Stimulated activated CD4-positive, alpha-beta T cell treated with anti-CD3 and anti-CD28 coated beads, Interleukin-15, amount 100 ng/mL, for 1 hour (primary cell): Measurements from ENCODE around the gene ZBTB17.
"Not testable (repeated sequence)": the region's sequence is repeated elsewhere in the genome, so short reads cannot be mapped to it uniquely, and the experiment has no call there.

Source experiments
- DNase-seq, 2 donors: peaks; one replicate each; pipeline ENCODE4 v3.0.0-alpha.2; 2020; ENCODE audit warnings: low read depth in 1 of 2, low spot score in 1 of 2

Gene ZBTB17

DNA sequence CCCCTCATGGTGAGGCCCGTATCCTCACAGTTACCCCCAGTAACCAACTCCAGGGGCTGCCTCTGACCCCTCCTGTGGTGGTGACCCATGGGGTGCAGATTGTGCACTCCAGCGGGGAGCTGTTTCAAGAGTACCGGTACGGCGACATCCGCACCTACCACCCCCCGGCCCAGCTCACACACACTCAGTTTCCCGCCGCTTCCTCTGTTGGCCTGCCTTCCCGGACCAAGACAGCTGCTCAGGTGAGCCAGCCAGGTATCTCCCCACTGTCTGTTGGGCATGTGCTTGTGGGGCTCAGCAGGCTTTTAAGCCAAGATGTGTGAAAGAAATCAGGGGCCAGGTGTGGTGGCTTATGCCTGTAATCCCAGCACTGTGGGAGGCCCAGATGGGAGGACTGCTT lies 39.9 kb downstream of the ZBTB17 start:
- no peak for DNase-seq

DNA sequence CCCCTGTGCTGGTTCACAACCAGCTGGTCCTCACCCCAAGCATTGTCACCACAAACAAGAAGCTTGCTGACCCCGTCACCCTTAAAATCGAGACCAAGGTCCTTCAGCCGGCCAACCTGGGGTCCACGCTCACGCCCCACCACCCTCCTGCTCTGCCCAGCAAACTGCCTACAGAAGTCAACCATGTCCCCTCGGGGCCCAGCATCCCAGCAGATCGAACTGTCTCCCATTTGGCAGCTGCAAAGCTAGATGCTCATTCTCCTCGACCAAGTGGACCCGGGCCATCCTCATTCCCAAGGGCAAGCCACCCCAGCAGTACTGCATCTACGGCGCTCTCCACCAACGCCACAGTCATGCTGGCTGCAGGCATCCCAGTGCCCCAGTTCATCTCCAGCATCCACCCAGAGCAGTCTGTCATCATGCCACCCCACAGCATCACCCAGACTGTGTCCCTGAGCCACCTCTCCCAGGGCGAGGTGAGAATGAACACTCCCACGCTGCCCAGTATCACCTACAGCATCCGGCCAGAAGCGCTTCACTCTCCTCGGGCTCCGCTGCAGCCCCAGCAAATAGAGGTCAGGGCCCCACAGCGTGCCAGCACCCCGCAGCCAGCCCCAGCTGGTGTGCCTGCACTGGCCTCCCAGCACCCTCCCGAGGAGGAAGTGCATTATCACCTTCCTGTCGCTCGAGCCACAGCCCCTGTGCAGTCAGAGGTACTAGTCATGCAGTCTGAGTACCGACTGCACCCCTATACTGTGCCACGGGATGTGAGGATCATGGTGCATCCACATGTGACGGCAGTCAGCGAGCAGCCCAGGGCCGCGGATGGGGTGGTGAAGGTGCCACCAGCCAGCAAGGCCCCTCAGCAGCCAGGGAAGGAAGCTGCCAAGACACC lies 40.6 kb downstream of the ZBTB17 start:
- DNase-seq, result no peak

DNA sequence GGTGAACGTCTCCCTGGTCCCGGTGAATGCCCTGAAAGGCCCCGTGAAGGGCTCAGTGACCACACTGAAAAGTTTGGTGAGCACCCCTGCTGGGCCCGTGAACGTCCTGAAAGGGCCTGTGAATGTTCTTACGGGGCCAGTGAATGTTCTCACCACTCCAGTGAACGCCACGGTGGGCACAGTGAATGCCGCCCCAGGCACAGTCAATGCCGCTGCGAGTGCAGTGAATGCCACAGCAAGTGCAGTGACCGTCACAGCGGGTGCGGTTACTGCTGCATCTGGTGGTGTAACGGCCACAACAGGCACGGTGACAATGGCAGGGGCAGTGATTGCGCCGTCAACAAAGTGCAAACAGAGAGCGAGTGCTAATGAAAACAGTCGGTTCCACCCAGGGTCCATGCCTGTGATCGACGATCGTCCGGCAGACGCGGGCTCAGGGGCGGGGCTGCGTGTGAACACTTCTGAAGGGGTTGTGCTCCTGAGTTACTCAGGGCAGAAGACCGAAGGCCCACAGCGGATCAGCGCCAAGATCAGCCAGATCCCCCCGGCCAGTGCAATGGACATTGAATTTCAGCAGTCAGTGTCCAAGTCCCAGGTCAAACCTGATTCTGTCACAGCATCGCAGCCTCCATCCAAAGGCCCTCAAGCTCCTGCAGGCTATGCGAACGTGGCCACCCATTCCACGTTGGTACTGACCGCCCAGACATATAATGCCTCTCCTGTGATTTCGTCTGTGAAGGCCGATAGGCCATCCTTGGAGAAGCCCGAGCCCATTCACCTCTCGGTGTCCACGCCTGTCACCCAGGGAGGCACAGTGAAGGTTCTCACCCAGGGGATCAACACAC lies 41.5 kb downstream of the ZBTB17 start:
- DNase-seq, result no peak

DNA sequence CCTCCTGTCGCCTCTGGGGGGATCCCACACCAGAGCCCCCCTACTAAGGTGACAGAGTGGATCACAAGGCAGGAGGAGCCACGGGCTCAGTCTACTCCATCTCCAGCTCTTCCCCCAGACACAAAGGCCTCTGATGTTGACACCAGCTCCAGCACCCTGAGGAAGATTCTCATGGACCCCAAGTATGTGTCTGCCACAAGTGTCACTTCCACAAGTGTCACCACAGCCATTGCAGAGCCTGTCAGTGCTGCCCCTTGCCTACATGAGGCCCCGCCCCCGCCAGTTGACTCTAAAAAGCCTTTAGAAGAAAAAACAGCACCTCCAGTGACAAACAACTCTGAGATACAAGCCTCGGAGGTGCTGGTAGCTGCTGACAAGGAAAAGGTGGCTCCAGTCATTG lies 42.2 kb downstream of the ZBTB17 start:
- no peak for DNase-seq

DNA sequence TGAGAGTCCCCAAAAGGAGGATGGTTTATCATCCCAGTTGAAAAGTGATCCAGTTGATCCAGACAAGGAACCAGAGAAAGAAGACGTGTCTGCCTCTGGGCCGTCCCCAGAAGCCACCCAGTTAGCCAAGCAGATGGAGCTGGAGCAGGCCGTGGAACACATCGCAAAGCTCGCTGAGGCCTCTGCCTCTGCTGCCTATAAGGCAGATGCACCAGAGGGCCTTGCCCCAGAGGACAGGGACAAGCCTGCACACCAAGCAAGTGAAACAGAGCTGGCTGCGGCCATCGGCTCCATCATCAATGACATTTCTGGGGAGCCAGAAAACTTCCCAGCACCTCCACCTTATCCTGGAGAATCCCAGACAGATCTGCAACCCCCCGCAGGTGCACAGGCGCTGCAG lies 43.3 kb downstream of the ZBTB17 start:
- DNase-seq, result no peak

DNA sequence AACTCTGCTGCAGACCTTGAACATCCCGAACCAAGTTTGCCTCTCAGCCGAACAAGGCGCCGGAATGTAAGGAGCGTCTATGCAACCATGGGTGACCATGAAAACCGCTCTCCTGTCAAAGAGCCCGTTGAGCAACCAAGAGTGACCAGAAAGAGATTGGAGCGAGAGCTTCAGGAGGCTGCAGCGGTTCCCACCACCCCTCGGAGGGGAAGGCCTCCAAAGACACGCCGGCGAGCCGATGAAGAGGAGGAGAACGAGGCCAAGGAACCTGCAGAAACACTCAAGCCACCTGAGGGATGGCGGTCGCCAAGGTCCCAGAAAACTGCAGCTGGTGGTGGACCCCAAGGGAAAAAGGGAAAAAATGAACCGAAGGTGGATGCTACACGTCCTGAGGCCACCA lies 44.0 kb downstream of the ZBTB17 start:
- no peak for DNase-seq

DNA sequence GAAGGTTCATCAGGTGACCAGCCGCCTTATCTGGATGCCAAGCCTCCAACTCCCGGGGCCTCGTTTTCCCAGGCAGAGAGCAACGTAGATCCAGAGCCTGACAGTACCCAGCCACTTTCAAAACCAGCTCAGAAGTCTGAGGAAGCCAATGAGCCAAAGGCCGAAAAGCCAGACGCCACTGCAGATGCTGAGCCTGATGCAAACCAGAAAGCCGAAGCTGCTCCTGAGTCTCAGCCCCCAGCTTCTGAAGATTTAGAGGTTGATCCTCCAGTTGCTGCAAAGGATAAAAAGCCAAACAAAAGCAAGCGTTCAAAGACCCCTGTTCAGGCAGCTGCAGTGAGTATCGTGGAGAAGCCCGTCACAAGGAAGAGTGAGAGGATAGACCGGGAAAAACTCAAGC lies 44.5 kb downstream of the ZBTB17 start:
- DNase-seq, result no peak

DNA sequence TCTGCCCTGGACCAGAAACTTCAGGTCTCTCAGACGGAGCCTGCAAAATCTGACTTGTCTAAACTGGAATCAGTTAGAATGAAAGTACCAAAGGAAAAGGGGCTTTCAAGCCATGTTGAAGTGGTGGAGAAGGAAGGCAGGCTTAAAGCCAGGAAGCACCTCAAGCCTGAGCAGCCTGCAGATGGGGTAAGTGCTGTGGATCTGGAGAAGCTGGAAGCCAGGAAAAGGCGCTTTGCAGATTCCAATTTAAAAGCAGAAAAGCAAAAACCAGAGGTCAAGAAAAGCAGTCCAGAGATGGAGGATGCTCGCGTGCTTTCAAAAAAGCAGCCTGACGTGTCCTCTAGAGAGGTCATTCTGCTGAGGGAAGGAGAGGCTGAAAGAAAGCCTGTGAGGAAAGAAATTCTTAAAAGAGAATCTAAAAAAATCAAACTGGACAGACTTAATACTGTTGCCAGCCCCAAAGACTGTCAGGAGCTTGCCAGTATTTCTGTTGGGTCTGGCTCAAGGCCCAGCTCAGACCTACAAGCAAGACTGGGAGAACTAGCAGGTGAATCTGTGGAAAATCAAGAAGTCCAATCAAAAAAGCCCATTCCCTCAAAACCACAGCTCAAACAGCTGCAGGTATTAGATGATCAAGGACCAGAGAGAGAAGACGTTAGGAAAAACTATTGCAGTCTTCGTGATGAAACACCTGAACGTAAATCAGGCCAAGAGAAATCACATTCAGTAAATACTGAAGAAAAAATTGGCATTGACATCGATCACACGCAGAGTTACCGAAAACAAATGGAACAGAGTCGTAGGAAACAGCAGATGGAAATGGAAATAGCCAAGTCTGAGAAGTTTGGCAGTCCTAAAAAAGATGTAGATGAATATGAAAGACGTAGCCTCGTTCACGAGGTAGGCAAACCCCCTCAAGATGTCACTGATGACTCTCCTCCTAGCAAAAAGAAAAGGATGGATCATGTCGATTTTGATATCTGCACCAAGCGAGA lies 46.6 kb downstream of the ZBTB17 start:
- DNase-seq, result no peak

DNA sequence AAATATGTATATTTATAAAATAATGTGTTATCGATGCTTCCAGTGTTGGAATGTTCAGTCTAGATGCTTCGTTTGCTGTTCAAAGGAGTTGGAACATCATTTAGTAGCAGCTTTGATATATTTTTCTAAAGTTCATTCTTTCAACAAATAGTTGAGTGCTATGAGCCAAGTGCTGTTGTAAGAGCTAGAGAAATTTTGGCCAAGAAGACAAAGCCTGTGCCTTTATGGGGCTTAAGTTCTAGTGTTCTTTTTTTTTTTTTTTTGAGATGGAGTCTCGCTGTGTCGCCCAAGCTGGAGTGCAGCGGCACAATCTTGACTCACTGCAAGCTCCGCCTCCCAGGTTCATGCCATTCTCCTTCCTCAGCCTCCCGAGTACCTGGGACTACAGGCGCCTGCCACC lies 49.5 kb downstream of the ZBTB17 start:
- DNase-seq, result not testable (repeated sequence)

DNA sequence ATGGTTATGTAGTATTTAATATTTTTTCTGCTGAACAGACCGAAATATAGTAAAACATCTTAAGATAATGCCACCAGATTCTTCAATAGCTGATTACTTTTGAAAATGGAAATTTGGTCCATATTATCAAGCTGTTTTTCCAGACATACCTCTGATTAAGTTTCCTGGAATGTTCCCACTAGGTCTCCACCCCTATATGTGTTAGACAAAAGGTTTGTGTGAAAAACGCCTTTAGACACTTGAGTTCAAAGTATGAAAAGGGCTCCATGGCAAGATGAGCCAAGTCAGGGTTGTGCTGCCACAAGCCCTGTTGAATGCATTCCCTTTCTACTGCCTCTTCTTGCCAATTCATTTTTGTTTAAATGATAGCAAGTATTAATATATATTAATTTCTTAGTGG lies 52.7 kb downstream of the ZBTB17 start:
- DNase-seq, result no peak

DNA sequence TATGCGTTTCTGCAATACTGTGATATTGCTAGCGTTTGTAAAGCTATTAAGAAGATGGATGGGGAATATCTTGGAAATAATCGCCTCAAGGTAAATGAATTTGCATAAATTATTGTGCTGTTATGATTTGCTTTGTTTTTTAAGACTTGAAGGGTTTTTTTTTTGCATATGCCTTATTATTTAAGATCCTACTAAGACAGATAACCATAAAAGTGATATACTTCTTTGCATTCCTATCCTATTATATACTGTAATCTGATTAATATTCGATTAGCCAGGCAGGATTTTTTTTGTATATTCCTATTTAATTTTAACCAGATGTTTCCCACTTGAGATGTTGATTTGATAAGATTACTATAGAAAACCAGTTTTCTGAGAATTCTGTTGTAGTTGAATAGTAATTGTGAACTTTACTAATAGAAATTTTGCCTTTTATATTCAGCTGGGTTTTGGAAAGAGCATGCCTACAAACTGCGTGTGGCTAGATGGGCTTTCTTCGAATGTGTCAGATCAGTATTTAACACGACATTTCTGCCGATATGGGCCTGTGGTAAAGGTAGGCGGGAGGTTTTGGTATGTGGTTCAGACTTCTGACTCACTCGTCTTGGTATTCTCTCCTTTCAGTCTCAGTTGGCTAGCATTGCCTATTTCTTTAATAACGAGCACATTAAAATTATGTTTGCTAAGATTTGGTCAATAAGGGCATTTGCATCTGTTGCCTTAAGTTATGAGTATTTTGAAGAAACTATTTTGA lies 56.8 kb downstream of the ZBTB17 start:
- peak in 1 of 2 donors; percentile 25 for DNase-seq

DNA sequence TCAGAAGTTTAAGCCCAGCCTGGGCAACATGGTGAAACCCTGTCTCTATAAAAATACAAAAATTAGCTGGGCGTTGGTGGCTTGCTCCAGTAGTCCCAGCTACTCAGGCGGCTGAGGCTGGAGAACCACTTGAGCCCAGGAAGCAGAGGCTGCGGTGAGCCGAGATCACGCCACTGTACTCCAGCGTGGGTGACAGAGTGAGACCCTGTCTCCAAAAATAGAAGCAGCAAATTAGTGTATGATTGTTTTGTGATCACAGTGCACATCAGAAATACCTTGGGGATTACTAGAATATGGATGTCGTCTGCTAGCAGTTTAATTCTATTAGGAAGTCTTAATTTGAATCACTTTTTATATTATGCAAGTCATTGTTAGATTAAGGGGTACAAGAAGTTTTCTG lies 59.0 kb downstream of the ZBTB17 start:
- DNase-seq, result no peak

DNA sequence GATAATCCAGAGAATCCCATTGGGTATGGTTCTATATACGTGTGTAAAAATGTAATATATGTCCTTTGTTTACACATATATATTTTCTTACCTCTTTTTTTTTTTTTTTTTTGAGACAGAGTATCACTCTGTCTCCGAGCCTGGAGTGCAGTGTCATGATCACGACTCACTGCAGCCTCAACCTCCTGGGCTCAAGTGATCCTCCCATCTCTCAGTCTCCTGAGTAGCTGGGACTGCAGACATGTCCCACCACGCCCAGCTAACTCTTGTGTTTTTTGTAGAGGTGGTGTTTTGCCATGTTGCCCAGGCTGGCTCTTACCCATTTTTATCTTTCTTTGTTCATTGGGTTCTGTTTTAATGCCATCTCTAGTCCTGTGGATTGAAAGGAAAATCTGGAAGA lies 59.5 kb downstream of the ZBTB17 start:
- DNase-seq, result no peak

DNA sequence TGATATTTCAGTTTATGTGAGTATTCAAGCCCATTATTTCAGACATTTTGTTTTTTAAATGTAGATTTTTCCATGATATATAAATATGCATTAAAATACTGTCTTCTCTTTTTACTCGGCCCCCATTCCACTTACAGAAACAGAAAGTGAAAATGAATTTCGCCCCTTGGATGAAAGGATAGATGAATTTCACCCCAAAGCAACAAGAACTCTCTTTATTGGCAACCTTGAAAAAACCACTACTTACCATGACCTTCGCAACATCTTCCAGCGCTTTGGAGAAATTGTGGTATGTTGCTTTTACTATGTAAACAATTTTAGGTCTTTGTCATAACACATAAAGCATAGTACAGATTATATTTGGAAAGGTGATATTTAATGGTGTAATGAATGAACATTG lies 59.9 kb downstream of the ZBTB17 start:
- no peak for DNase-seq

DNA sequence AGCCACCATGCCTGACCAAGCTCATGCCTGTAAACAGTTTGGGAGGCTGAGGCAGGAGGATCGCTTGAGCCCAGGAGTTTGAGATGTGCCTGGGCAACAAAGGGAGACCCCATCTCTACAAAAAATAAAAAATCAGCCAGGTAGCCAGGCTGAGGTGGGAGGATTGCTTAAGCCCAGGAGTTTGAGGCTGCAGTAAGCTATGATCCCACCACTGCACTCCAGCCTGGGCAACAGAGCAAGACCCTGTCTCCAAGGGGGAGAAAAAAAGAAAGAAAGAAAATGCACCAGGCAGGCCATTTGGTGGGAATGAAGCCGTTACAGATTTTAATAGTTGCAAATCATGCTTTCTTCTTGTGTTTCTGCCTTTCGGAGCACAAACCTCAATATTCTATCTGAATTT lies 62.3 kb downstream of the ZBTB17 start:
- not testable (repeated sequence) for DNase-seq

DNA sequence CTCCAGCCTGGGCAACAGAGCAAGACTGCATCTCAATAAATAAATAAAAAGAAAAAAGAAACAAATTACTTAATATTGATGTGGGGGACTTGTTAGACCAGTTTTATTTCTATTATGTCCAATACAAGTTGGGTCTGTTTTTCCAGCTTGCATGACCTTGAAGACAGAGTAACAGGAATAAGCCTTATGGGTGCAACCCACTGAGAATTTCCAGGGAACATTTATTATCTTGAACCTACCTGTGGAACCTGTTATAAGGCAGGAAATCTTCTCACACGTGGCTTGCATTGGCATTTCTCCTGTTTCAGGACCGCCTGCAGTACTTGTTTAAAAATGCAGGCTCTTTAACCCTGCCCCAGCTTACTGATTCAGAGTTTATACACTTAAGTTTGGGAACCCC lies 64.0 kb downstream of the ZBTB17 start:
- no peak for DNase-seq

DNA sequence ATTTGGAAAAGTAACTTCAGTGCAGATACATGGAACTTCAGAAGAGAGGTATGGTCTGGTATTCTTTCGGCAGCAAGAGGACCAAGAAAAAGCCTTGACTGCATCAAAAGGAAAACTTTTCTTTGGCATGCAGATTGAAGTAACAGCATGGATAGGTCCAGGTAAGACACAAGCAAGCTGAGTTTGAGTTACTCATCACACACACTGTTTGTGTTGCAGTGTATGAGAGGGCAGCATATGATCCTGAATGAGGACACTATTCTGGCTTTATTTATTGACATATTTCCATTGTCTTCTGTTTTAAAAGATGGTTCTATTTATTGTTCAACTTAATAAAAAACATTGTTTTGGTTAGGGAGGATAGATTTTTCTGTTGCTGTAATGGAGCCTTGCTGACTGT lies 64.8 kb downstream of the ZBTB17 start:
- DNase-seq, result no peak

DNA sequence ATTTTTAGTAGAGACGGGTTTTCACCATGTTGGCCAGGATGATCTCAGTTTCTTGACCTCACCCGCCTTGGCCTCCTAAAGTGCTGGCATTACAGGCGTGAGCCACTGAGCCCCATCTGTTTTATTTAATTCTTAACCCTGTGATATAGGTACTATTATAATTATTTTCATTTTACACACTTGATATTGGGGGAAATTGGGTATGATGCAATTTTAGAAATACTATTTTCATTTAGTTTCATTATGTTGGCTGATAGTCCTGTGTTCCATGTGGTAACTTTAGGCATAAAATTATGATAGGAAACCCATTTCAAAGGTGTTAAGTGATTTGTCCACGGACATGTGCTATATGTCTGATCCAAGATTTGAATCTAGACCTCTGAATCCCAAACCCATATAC lies 67.3 kb downstream of the ZBTB17 start:
- no peak for DNase-seq

DNA sequence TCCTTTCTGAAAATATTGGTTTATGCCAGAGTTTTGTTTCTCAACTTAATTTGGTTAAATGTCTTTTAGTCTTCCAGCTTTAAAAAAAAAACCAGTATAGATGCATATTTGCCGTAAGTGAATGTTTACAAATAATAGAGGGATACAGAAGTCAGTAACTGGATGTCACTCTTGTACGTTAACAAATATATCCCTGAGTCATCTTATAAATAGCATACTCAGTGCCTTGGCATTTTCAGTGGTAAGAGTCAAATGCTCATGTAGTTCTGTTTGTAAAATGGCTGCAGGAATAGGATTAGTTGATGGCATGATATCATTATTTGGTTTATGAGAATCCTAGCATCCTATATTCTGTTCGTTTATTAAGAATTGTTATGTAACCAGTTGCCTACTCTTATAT lies 73.0 kb downstream of the ZBTB17 start:
- no peak for DNase-seq

DNA sequence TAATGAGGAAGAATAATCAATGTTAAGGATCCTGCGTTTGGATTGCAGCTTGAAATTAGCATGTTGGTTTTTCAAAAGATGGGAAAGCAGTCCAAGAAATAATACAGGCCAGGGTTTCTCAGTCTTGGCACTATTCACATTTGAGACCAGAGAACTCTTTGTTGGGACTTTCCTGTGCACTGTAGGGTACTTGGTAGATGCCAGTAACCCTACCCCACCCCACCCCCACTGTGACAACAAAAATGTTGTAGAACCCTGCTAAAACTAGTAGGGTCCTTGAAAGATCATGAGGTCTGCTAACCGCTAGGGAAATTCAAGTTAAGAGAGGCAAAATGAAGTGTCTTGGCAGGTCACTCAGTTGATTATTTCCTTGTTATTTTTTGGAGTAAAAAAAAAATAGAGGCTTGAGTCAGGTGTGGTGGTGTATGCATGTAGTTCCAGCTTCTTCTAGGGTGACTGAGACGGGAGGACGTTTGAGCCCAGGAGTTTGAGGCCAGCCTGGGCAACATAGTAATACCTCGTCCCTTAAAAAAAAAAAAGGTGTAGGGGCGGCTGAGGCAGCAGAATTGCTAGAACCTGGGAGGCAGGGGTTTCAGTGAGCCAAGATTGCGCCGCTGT lies 75.1 kb downstream of the ZBTB17 start:
- no peak for DNase-seq
